Ishikawa (cell line): Measurements from ENCODE around the gene TCF4.

Experiments used
- EP300 ChIP-seq: IDR thresholded peaks from 2 replicates; pipeline ENCODE4 v1.6.1; 2012; ENCODE audit warnings: borderline replicate concordance
- FOXM1 ChIP-seq: IDR thresholded peaks from 2 replicates; pipeline ENCODE4 v1.6.1; 2012; ENCODE audit warnings: low read depth, borderline replicate concordance
- YY1 ChIP-seq: IDR thresholded peaks from 2 replicates; pipeline ENCODE4 v1.6.1; 2012; ENCODE audit warnings: low read depth
- ZBTB7A ChIP-seq: IDR thresholded peaks from 2 replicates; pipeline ENCODE4 v1.6.1; 2012; ENCODE audit warnings: low read depth

- TF ChIP-seq FOXM1, result no peak
- no peak for TF ChIP-seq YY1
- no peak for TF ChIP-seq EP300
- no peak for TF ChIP-seq ZBTB7A
These were observed 3.8 kb downstream of the TCF4 start for GRCh38 chr18:55584201-55584600.
